Measurements from ENCODE around the gene TSHZ1.

TSHZ1 gene

GRCh38 chr18:75238100-75238499, 27.5 kb downstream of the TSHZ1 start:
- Mint-ChIP-seq H3K27me3 (no peaks in the 10 kb centered on the region), H3K4me3 (no peak overlapping the region), H3K4me1 (peaks cover 21% of the 10 kb centered on the region), H3K27ac (no peak overlapping the region), H3K36me3 (peaks cover 24% of the 10 kb centered on the region), H3K9me3 (no peaks in the 10 kb centered on the region)
- no peak for ATAC-seq

GRCh38 chr18:75238786-75239185, 28.2 kb downstream of the TSHZ1 start:
- Mint-ChIP-seq H3K9me3 (no peaks in the 10 kb centered on the region), H3K27ac (no peak overlapping the region), H3K4me3 (no peak overlapping the region), H3K27me3 (no peaks in the 10 kb centered on the region), H3K36me3 (peaks cover 24% of the 10 kb centered on the region), H3K4me1 (peaks cover 24% of the 10 kb centered on the region)
- no peak for ATAC-seq

GRCh38 chr18:75240433-75240832, 29.8 kb downstream of the TSHZ1 start:
- Mint-ChIP-seq H3K9me3 (no peaks in the 10 kb centered on the region), H3K27me3 (no peaks in the 10 kb centered on the region), H3K4me1 (peaks cover 31% of the 10 kb centered on the region), H3K4me3 (no peak overlapping the region), H3K36me3 (peaks cover 24% of the 10 kb centered on the region), H3K27ac (no peak overlapping the region)
- ATAC-seq, result no peak

- no peak for ATAC-seq
- H3K4me1 Mint-ChIP-seq, result peaks cover 34% of the 10 kb centered on the region
- H3K9me3 Mint-ChIP-seq, result no peaks in the 10 kb centered on the region
- H3K36me3 Mint-ChIP-seq, result peaks cover 16% of the 10 kb centered on the region
- H3K27me3 Mint-ChIP-seq, result no peaks in the 10 kb centered on the region
- no peak overlapping the region for H3K27ac Mint-ChIP-seq
- no peak overlapping the region for H3K4me3 Mint-ChIP-seq
Observed at GRCh38 chr18:75241705-75242104, 31.1 kb downstream of the TSHZ1 start.

- Mint-ChIP-seq H3K27me3 (no peaks in the 10 kb centered on the region), H3K9me3 (peaks cover 1% of the 10 kb centered on the region), H3K4me1 (peaks cover 52% of the 10 kb centered on the region), H3K4me3 (no peak overlapping the region), H3K36me3 (peaks cover 10% of the 10 kb centered on the region), H3K27ac (peak overlapping the region; percentile 5)
- ATAC-seq, result no peak
Observed at GRCh38 chr18:75244351-75245313, 34.0 kb downstream of the TSHZ1 start.

- H3K27me3 Mint-ChIP-seq, result no peaks in the 10 kb centered on the region
- ATAC-seq, result no peak
- peak overlapping the region; percentile 71 for H3K4me3 Mint-ChIP-seq
- H3K4me1 Mint-ChIP-seq, result peaks cover 60% of the 10 kb centered on the region
- H3K9me3 Mint-ChIP-seq, result peaks cover 8% of the 10 kb centered on the region
- H3K27ac Mint-ChIP-seq, result peak overlapping the region; percentile 90
- H3K36me3 Mint-ChIP-seq, result no peaks in the 10 kb centered on the region
Observed at GRCh38 chr18:75246721-75247610, 36.4 kb downstream of the TSHZ1 start.

GRCh38 chr18:75247611-75248421, 37.2 kb downstream of the TSHZ1 start:
- H3K27ac Mint-ChIP-seq, result peak overlapping the region; percentile 90
- peak overlapping the region; percentile 71 for H3K4me3 Mint-ChIP-seq
- H3K9me3 Mint-ChIP-seq, result peaks cover 8% of the 10 kb centered on the region
- H3K27me3 Mint-ChIP-seq, result no peaks in the 10 kb centered on the region
- no peaks in the 10 kb centered on the region for H3K36me3 Mint-ChIP-seq
- ATAC-seq, result no peak
- H3K4me1 Mint-ChIP-seq, result peaks cover 60% of the 10 kb centered on the region

GRCh38 chr18:75248426-75249174, 38.0 kb downstream of the TSHZ1 start:
- Mint-ChIP-seq H3K27ac (peak overlapping the region; percentile 90), H3K36me3 (no peaks in the 10 kb centered on the region), H3K4me3 (peak overlapping the region; percentile 71), H3K9me3 (peaks cover 8% of the 10 kb centered on the region), H3K27me3 (no peaks in the 10 kb centered on the region), H3K4me1 (peaks cover 60% of the 10 kb centered on the region)
- ATAC-seq, result peak; percentile 5

GRCh38 chr18:75249175-75249518, 38.5 kb downstream of the TSHZ1 start:
- peak; percentile 46 for ATAC-seq
- peak overlapping the region; percentile 39 for H3K4me3 Mint-ChIP-seq
- peaks cover 8% of the 10 kb centered on the region for H3K9me3 Mint-ChIP-seq
- H3K27me3 Mint-ChIP-seq, result no peaks in the 10 kb centered on the region
- H3K36me3 Mint-ChIP-seq, result no peaks in the 10 kb centered on the region
- peaks cover 60% of the 10 kb centered on the region for H3K4me1 Mint-ChIP-seq
- peak overlapping the region; percentile 90 for H3K27ac Mint-ChIP-seq

GRCh38 chr18:75249672-75250470, 39.3 kb downstream of the TSHZ1 start:
- Mint-ChIP-seq H3K27me3 (no peaks in the 10 kb centered on the region), H3K27ac (peak overlapping the region; percentile 90), H3K4me3 (no peak overlapping the region), H3K4me1 (peaks cover 57% of the 10 kb centered on the region), H3K9me3 (peaks cover 8% of the 10 kb centered on the region), H3K36me3 (no peaks in the 10 kb centered on the region)
- peak; percentile 31 for ATAC-seq

GRCh38 chr18:75250471-75250821, 39.8 kb downstream of the TSHZ1 start:
- Mint-ChIP-seq H3K4me3 (no peak overlapping the region), H3K9me3 (peaks cover 8% of the 10 kb centered on the region), H3K36me3 (no peaks in the 10 kb centered on the region), H3K4me1 (peaks cover 52% of the 10 kb centered on the region), H3K27me3 (no peaks in the 10 kb centered on the region), H3K27ac (peak overlapping the region; percentile 90)
- peak; percentile 52 for ATAC-seq

GRCh38 chr18:75251466-75251865, 40.9 kb downstream of the TSHZ1 start:
- no peak for ATAC-seq
- H3K27me3 Mint-ChIP-seq, result no peaks in the 10 kb centered on the region
- peaks cover 8% of the 10 kb centered on the region for H3K9me3 Mint-ChIP-seq
- no peak overlapping the region for H3K4me3 Mint-ChIP-seq
- H3K4me1 Mint-ChIP-seq, result peaks cover 42% of the 10 kb centered on the region
- H3K27ac Mint-ChIP-seq, result no peak overlapping the region
- H3K36me3 Mint-ChIP-seq, result no peaks in the 10 kb centered on the region

- Mint-ChIP-seq H3K36me3 (no peaks in the 10 kb centered on the region), H3K27ac (no peak overlapping the region), H3K4me1 (peaks cover 35% of the 10 kb centered on the region), H3K4me3 (no peak overlapping the region), H3K27me3 (no peaks in the 10 kb centered on the region), H3K9me3 (peaks cover 8% of the 10 kb centered on the region)
- ATAC-seq, result no peak
Observed at GRCh38 chr18:75252136-75252535, 41.5 kb downstream of the TSHZ1 start.

GRCh38 chr18:75253043-75253442, 42.4 kb downstream of the TSHZ1 start:
- Mint-ChIP-seq H3K27ac (no peak overlapping the region), H3K9me3 (peaks cover 8% of the 10 kb centered on the region), H3K4me1 (peaks cover 29% of the 10 kb centered on the region), H3K4me3 (no peak overlapping the region), H3K36me3 (no peaks in the 10 kb centered on the region), H3K27me3 (no peaks in the 10 kb centered on the region)
- ATAC-seq, result no peak

Data from stimulated activated memory B cell treated with anti-CD40 and anti-IgM and Interleukin-4, amounts not matched to agents 10 μg/mL and 1 μg/mL and 100 μg/mL, for 72 hours (primary cell).